ENCODE data around the gene PRKN. TPM values are rescaled to one million over a fixed set of nuclear protein-coding genes. Genes with fewer than 3 reads are reported as not detected.

The PRKN gene
- total RNA-seq, 1 experiment from 2014 or later = 2.0 TPM

GRCh38 chr6:161792851-161793493 lies 934.6 kb downstream of the PRKN start:
- Histone ChIP-seq H2BK120ac (ENCODE audit: low read depth, low read length, poor library complexity, severe bottlenecking) (no peak overlapping the region), H2BK15ac (ENCODE audit: low read depth, low read length) (no peak overlapping the region), H2AFZ (ENCODE audit: low read length) (no peak overlapping the region), H3K4me1 (ENCODE audit: insufficient read depth, low read length) (no peaks in the 10 kb centered on the region), H4K5ac (ENCODE audit: insufficient read length, low read depth, low read length) (no peak overlapping the region), H3K4me2 (ENCODE audit: insufficient read depth, insufficient read length, low read length) (no peak overlapping the region), H3K27me3 (ENCODE audit: insufficient read depth, low read length) (no peaks in the 10 kb centered on the region), H2BK12ac (ENCODE audit: insufficient read length, low read depth, low read length) (no peak overlapping the region), H3T11ph (ENCODE audit: low read length) (no peak overlapping the region), H3K9me3 (ENCODE audit: control insufficient read depth, low read depth, low read length) (no peaks in the 10 kb centered on the region), H3K79me1 (ENCODE audit: insufficient read depth, low read depth, low read length, poor library complexity, severe bottlenecking) (no peaks in the 10 kb centered on the region), H3K18ac (ENCODE audit: insufficient read length, low read depth, low read length) (no peak overlapping the region), H4K8ac (replicated peaks; ENCODE audit: insufficient read length, low read depth, low read length) (no peak overlapping the region), H3K56ac (ENCODE audit: insufficient read length, low read depth, low read length) (no peak overlapping the region), H3K27ac (ENCODE audit: insufficient read length, low read depth, low read length) (no peak overlapping the region), H3K14ac (ENCODE audit: insufficient read depth, low read length) (no peak overlapping the region), H2BK5ac (ENCODE audit: insufficient read length, low read length) (no peak overlapping the region), H4K20me1 (ENCODE audit: control insufficient read depth, insufficient read depth, insufficient read length) (no peaks in the 10 kb centered on the region), H3K23ac (ENCODE audit: insufficient read length, low read depth, low read length) (no peak overlapping the region), H2AK5ac (ENCODE audit: insufficient read length, low read length) (no peak overlapping the region), H3K9ac (ENCODE audit: extremely low read depth, insufficient read length, low read length) (no peak overlapping the region), H4K91ac (ENCODE audit: insufficient read length, low read depth, low read length) (no peak overlapping the region), H3K79me2 (ENCODE audit: insufficient read depth, low read length) (no peaks in the 10 kb centered on the region), H3K4ac (ENCODE audit: low read depth, low read length) (no peak overlapping the region), H2BK20ac (ENCODE audit: low read depth, low read length, poor library complexity, severe bottlenecking) (no peak overlapping the region), H3K23me2 (ENCODE audit: insufficient read length, low read depth, low read length, poor library complexity, severe bottlenecking) (no peaks in the 10 kb centered on the region)
- no peak for TF ChIP-seq CTCF (conservative IDR thresholded peaks at IDR 0.05)
- no peak overlapping the region for H3K27ac Mint-ChIP-seq
- H3K4me3 Mint-ChIP-seq = no peak overlapping the region
- no peak for DNase-seq
- H3K9me3 Mint-ChIP-seq = no peaks in the 10 kb centered on the region
- no peaks in the 10 kb centered on the region for H3K4me1 Mint-ChIP-seq
- WGBS (ENCODE audit: extremely low coverage, insufficient read length, low lambda C conversion rate) = no CpG with 5 or more reads among the region's 8 CpGs
- no peaks in the 10 kb centered on the region for H3K27me3 Mint-ChIP-seq (ENCODE audit: low read depth)
- no peaks in the 10 kb centered on the region; a peak in 1 of 7 replicates for H3K36me3 Mint-ChIP-seq (ENCODE audit: insufficient read depth in 1 of 3, low read depth in 3 of 3)
